H9 (cell line): ENCODE data around the gene ANAPC10. TPM values are rescaled to one million over a fixed set of nuclear protein-coding genes. Genes with fewer than 3 reads are reported as not detected.

Experiments used
- DNase-seq: peaks from one replicate; pipeline ENCODE4 v3.0.0-alpha.2; 2017
- H2AFZ ChIP-seq: one replicate; pipeline ENCODE4 v1.6.1; 2013; ENCODE audit warnings: mild to moderate bottlenecking, low read length, control low read depth, moderate library complexity
- H2AK5ac ChIP-seq: 2 replicates; pipeline ENCODE4 v1.6.1; 2013; ENCODE audit warnings: low read length, control low read depth, mixed read lengths; ENCODE audit not compliant: insufficient read length
- H2BK120ac ChIP-seq: one replicate; pipeline ENCODE4 v1.6.1; 2013; ENCODE audit warnings: low read depth, mild to moderate bottlenecking, low read length, control low read depth, inconsistent platforms; ENCODE audit not compliant: poor library complexity, severe bottlenecking
- H2BK12ac ChIP-seq: 2 replicates; pipeline ENCODE4 v1.6.1; 2013; ENCODE audit warnings: low read length, control low read depth, mixed read lengths, low read depth; ENCODE audit not compliant: insufficient read length
- H2BK15ac ChIP-seq: 2 replicates; pipeline ENCODE4 v1.6.1; 2013; ENCODE audit warnings: low read depth, low read length, control low read depth
- H2BK20ac ChIP-seq: one replicate; pipeline ENCODE4 v1.6.1; 2013; ENCODE audit warnings: low read depth, mild to moderate bottlenecking, low read length, control low read depth, inconsistent platforms; ENCODE audit not compliant: poor library complexity, severe bottlenecking
- H2BK5ac ChIP-seq: 2 replicates; pipeline ENCODE4 v1.6.1; 2013; ENCODE audit warnings: low read length, control low read depth, mixed read lengths; ENCODE audit not compliant: insufficient read length
- H3K14ac ChIP-seq: 2 replicates; pipeline ENCODE4 v1.6.1; 2013; ENCODE audit warnings: low read length, control low read depth; ENCODE audit not compliant: insufficient read depth
- H3K18ac ChIP-seq: 2 replicates; pipeline ENCODE4 v1.6.1; 2013; ENCODE audit warnings: low read depth, mild to moderate bottlenecking, mixed read lengths, low read length, control low read depth; ENCODE audit not compliant: insufficient read length
- H3K23ac ChIP-seq: 2 replicates; pipeline ENCODE4 v1.6.1; 2013; ENCODE audit warnings: low read length, control low read depth, mixed read lengths, low read depth; ENCODE audit not compliant: insufficient read length
- H3K23me2 ChIP-seq: 2 replicates; pipeline ENCODE4 v1.6.1; 2013; ENCODE audit warnings: low read depth, mild to moderate bottlenecking, mixed read lengths, low read length, control low read depth; ENCODE audit not compliant: insufficient read length, poor library complexity, severe bottlenecking
- H3K27ac ChIP-seq: 2 replicates; pipeline ENCODE4 v1.5.1; 2013; ENCODE audit warnings: low read length, control low read depth, mixed read lengths, low read depth; ENCODE audit not compliant: insufficient read length
- H3K27me3 ChIP-seq: 2 replicates; pipeline ENCODE4 v1.6.1; 2013; ENCODE audit warnings: low read length, control low read depth, inconsistent platforms; ENCODE audit not compliant: insufficient read depth
- H3K4ac ChIP-seq: 2 replicates; pipeline ENCODE4 v1.6.1; 2013; ENCODE audit warnings: low read depth, mild to moderate bottlenecking, control low read depth, inconsistent platforms, low read length, moderate library complexity
- H3K4me1 ChIP-seq: 2 replicates; pipeline ENCODE4 v1.6.1; 2013; ENCODE audit warnings: low read length, control low read depth, inconsistent platforms; ENCODE audit not compliant: insufficient read depth
- H3K4me2 ChIP-seq: 2 replicates; pipeline ENCODE4 v1.6.1; 2013; ENCODE audit warnings: low read length, control low read depth, mixed read lengths; ENCODE audit not compliant: insufficient read length, insufficient read depth
- H3K56ac ChIP-seq: 2 replicates; pipeline ENCODE4 v1.6.1; 2013; ENCODE audit warnings: low read depth, mild to moderate bottlenecking, mixed read lengths, low read length, control low read depth; ENCODE audit not compliant: insufficient read length
- H3K79me1 ChIP-seq: 2 replicates; pipeline ENCODE4 v1.6.1; 2013; ENCODE audit warnings: low read depth, mild to moderate bottlenecking, moderate library complexity, low read length, control low read depth, inconsistent platforms; ENCODE audit not compliant: insufficient read depth, poor library complexity, severe bottlenecking
- H3K79me2 ChIP-seq: 2 replicates; pipeline ENCODE4 v1.6.1; 2013; ENCODE audit warnings: low read length, control low read depth, inconsistent platforms; ENCODE audit not compliant: insufficient read depth
- H3K9ac ChIP-seq: 2 replicates; pipeline ENCODE4 v1.6.1; 2013; ENCODE audit warnings: low read length, control low read depth, mixed read lengths; ENCODE audit not compliant: insufficient read length; ENCODE audit errors: extremely low read depth
- H3K9me3 ChIP-seq: one replicate; pipeline ENCODE4 v1.6.1; 2013; ENCODE audit warnings: low read depth, low read length, inconsistent platforms; ENCODE audit not compliant: control insufficient read depth
- H3T11ph ChIP-seq: one replicate; pipeline ENCODE4 v1.6.1; 2013; ENCODE audit warnings: mild to moderate bottlenecking, low read length, control low read depth, inconsistent platforms
- H4K20me1 ChIP-seq: one replicate; pipeline ENCODE4 v1.6.1; 2013; ENCODE audit not compliant: control insufficient read depth, insufficient read length, insufficient read depth
- H4K5ac ChIP-seq: 2 replicates; pipeline ENCODE4 v1.6.1; 2013; ENCODE audit warnings: low read depth, mild to moderate bottlenecking, mixed read lengths, low read length, control low read depth; ENCODE audit not compliant: insufficient read length
- H4K8ac ChIP-seq: replicated peaks from 2 replicates; pipeline ENCODE4 v1.6.1; 2013; ENCODE audit warnings: low read length, control low read depth, mixed read lengths, low read depth; ENCODE audit not compliant: insufficient read length
- H4K91ac ChIP-seq: 2 replicates; pipeline ENCODE4 v1.6.1; 2013; ENCODE audit warnings: low read depth, mild to moderate bottlenecking, moderate library complexity, mixed read lengths, low read length, control low read depth; ENCODE audit not compliant: insufficient read length
- H3K27ac Mint-ChIP-seq, 3 experiments: 2 replicates in 2 of 3; 3 replicates in 1 of 3; pipeline ENCODE4 v1.8.0; 2020 to 2021; ENCODE audit warnings: mixed read lengths in 3 of 3, mild to moderate bottlenecking in 1 of 3, moderate library complexity in 1 of 3
- H3K27me3 Mint-ChIP-seq: 2 replicates; pipeline ENCODE4 v1.8.0; 2021; ENCODE audit warnings: low read depth, mild to moderate bottlenecking, moderate library complexity, mixed read lengths
- H3K36me3 Mint-ChIP-seq, 3 experiments: 2 replicates in 2 of 3; 3 replicates in 1 of 3; pipeline ENCODE4 v1.8.0; 2020 to 2021; ENCODE audit warnings: low read depth in 3 of 3, mixed read lengths in 3 of 3; ENCODE audit not compliant: insufficient read depth in 1 of 3
- H3K4me1 Mint-ChIP-seq, 2 experiments: 2 replicates each; pipeline ENCODE4 v1.8.0; 2020; ENCODE audit warnings: mixed read lengths in 2 of 2
- H3K4me3 Mint-ChIP-seq, 2 experiments: 2 replicates in 1 of 2; 3 replicates in 1 of 2; pipeline ENCODE4 v1.8.0; 2020 to 2021; ENCODE audit warnings: mild to moderate bottlenecking in 2 of 2, mixed read lengths in 2 of 2, moderate library complexity in 1 of 2
- H3K9me3 Mint-ChIP-seq, 2 experiments: 2 replicates in 1 of 2; 3 replicates in 1 of 2; pipeline ENCODE4 v1.8.0; 2020; ENCODE audit warnings: mild to moderate bottlenecking in 2 of 2, mixed read lengths in 2 of 2, moderate library complexity in 1 of 2
- WGBS: extraction: QIAGEN DNeasy Blood & Tissue Kit; methylation state at CpG from one replicate; pipeline ENCODE4 v1.1.7; 2013; ENCODE audit warnings: missing lambda C conversion rate, low lambda C conversion rate, mixed read lengths; ENCODE audit not compliant: insufficient read length; ENCODE audit errors: extremely low coverage; 5-methylcytosine and 5-hydroxymethylcytosine counted together
- total RNA-seq: library from RNA; stranded (reverse); gene quantifications from 2 replicates; pipeline ENCODE4 v1.2.1, GENCODE V29; 2021
- TF ChIP-seq, protein P1 (sequence below): fragments of 200-600 bp; sonication (generic); conservative IDR thresholded peaks from 3 replicates; pipeline ENCODE4 v1.8.0; 2021; ENCODE audit warnings: antibody characterized with exemption, mild to moderate bottlenecking

ANAPC10 gene
- total RNA-seq, 1 experiment from 2014 or later: 25.3 TPM

DNA sequence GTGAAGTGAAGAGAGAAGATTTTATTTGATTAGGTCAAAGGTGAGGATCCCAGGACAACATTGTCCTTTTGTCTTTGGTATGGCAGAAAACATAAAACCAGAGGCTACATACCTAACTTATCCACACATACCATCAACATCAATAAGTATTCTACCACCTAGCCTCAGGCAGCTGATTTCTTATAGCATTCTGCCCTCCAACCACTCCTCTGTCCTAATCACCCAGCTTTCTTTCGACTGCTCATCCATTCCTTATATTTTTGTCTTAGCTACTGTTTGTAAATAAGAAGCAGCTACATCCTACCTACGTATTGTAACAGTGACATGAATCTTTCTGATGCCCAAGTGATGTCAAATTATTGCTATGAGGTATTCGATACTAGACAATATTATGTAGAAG lies 129.4 kb downstream of the ANAPC10 start:
- H4K20me1 ChIP-seq: no peaks in the 10 kb centered on the region
- no peak overlapping the region for H2AK5ac ChIP-seq
- Mint-ChIP-seq H3K4me3 (no peak overlapping the region), H3K9me3 (no peaks in the 10 kb centered on the region), H3K27me3 (no peaks in the 10 kb centered on the region), H3K4me1 (no peaks in the 10 kb centered on the region), H3K27ac (0 out of 7 replicates have a peak overlapping the region, but pooled peaks of 1 of the 3 experiments have one; percentile 32), H3K36me3 (no peaks in the 10 kb centered on the region)
- H3K14ac ChIP-seq: no peak overlapping the region
- H4K91ac ChIP-seq: no peak overlapping the region
- no peak overlapping the region for H2BK20ac ChIP-seq
- H2AFZ ChIP-seq: no peak overlapping the region
- H3K27me3 ChIP-seq: no peaks in the 10 kb centered on the region
- H3K23ac ChIP-seq: no peak overlapping the region
- H3K9me3 ChIP-seq: no peaks in the 10 kb centered on the region
- H3K4me1 ChIP-seq: no peaks in the 10 kb centered on the region
- no peak overlapping the region for H4K8ac ChIP-seq
- H3K18ac ChIP-seq: no peak overlapping the region
- no peak overlapping the region for H3K56ac ChIP-seq
- H3K27ac ChIP-seq: no peak overlapping the region
- no peak overlapping the region for H3K4me2 ChIP-seq
- no peak overlapping the region for H2BK5ac ChIP-seq
- no peak overlapping the region for H3T11ph ChIP-seq
- no peak overlapping the region for H3K4ac ChIP-seq
- H3K79me2 ChIP-seq: no peaks in the 10 kb centered on the region
- TF ChIP-seq, protein P1, sequence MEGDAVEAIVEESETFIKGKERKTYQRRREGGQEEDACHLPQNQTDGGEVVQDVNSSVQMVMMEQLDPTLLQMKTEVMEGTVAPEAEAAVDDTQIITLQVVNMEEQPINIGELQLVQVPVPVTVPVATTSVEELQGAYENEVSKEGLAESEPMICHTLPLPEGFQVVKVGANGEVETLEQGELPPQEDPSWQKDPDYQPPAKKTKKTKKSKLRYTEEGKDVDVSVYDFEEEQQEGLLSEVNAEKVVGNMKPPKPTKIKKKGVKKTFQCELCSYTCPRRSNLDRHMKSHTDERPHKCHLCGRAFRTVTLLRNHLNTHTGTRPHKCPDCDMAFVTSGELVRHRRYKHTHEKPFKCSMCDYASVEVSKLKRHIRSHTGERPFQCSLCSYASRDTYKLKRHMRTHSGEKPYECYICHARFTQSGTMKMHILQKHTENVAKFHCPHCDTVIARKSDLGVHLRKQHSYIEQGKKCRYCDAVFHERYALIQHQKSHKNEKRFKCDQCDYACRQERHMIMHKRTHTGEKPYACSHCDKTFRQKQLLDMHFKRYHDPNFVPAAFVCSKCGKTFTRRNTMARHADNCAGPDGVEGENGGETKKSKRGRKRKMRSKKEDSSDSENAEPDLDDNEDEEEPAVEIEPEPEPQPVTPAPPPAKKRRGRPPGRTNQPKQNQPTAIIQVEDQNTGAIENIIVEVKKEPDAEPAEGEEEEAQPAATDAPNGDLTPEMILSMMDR: no peak
- no peak overlapping the region for H2BK15ac ChIP-seq
- no peak overlapping the region for H2BK12ac ChIP-seq
- H3K79me1 ChIP-seq: no peaks in the 10 kb centered on the region
- no peak overlapping the region for H4K5ac ChIP-seq
- DNase-seq: no peak
- no peak overlapping the region for H2BK120ac ChIP-seq
- H3K9ac ChIP-seq: no peak overlapping the region
- no peaks in the 10 kb centered on the region for H3K23me2 ChIP-seq
- no CpG with 5 or more reads among the region's 3 CpGs for WGBS
